GM18505 (cell line): ENCODE results near the gene SARDH.

Experiments used
- ATAC-seq: cut with Tn5 transposase; IDR thresholded peaks from one replicate; pipeline ENCODE4 v1.9.1; 2021; ENCODE audit not compliant: unreplicated experiment
- POLR2A ChIP-seq: IDR thresholded peaks from 4 replicates; pipeline ENCODE4 v1.6.1; 2011; ENCODE audit warnings: borderline replicate concordance; ENCODE audit not compliant: insufficient read depth, insufficient read length; ENCODE audit errors: extremely low read depth

The SARDH gene

DNA sequence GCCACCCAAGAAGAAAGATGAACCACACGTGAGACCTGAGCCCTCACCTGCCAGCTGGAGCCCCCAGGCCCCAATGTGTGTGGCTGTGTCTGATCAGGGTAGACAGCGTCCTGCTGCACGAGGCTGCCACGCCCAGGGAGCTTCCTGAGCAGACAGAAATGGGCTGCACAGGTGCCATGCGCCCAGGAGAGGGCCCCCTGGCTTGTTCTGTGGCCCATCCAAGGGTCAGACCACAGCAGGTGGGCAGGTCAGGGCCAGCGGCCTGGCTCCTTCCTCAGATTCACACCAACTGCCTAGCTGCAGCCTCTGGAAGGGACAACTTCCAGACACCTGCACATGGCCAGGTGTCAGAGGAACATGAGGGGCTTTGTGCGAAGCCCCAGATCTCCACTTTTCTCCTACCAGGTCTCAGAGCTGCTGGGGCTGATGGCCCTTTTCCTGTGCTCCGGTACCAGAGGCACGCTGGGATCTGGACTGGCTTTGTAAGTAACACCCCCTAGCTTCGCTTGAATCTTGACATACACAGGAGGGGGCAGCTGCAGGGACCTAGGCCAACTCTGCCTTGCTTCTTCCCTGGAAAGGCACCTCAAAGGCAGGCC, 10.8 kb downstream of the SARDH start:
- ATAC-seq, result no peak
- TF ChIP-seq POLR2A, result no peak

DNA sequence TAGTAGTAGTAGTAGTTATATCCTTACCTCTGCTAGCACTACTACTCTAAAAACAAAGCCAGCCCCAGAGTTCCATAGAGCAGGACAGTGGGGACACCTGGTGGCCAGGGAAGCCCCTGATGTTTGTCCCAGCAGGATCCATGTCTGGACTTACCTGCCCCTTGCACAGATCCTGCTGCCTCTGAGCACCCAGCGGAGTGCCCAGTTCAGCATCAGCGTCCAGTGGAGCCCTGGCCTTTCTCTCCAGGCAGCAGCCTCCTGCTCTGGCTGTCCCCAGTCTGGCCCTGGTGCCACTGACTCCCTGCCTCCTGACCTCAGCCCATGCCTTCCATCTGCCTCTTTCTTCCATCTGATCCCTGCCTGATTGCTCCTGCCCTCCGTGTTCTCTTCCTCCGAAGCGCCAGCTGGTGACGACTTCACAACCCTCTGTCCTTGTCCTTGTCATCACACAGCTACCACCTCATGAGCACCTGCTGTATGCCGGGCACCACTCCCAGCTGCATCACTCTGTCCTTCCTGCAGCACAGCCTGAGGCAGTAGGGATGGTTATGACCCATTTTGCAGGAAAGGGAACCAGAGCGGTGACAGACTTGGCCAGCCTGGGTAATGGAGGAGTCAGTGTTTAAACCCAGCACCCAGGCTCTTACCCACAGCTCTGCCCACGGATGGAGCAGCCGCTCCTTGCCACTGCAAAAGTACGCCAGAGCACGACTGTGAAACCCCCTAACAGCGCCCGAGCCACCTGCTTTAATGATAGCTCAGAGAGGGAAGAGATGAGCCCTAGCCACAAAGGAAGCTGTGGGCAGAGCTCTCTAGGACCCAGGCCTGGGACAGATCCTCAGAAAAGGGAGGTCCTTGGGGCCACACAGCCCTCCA, 11.5 kb downstream of the SARDH start:
- ATAC-seq, result no peak
- TF ChIP-seq POLR2A, result no peak

DNA sequence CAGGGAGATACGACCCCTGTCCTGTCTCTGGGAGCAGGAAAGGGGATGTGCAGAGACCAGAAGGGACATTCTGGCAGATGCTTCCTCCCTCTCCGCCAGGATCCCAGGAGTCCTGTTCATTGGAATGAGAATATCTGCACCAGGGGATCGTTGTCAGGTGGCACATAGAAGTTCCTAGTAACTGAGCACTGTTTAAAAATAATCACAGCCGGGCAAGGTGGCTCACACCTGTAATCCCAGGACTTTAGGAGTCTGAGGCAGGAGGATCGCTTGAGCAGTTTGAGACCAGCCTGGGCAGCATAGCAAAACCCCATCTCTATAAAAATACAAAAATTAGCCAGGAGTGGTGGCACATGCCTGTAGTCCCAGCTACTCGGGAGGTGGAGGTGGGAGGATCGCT, 12.3 kb downstream of the SARDH start:
- no peak for ATAC-seq
- no peak for TF ChIP-seq POLR2A

DNA sequence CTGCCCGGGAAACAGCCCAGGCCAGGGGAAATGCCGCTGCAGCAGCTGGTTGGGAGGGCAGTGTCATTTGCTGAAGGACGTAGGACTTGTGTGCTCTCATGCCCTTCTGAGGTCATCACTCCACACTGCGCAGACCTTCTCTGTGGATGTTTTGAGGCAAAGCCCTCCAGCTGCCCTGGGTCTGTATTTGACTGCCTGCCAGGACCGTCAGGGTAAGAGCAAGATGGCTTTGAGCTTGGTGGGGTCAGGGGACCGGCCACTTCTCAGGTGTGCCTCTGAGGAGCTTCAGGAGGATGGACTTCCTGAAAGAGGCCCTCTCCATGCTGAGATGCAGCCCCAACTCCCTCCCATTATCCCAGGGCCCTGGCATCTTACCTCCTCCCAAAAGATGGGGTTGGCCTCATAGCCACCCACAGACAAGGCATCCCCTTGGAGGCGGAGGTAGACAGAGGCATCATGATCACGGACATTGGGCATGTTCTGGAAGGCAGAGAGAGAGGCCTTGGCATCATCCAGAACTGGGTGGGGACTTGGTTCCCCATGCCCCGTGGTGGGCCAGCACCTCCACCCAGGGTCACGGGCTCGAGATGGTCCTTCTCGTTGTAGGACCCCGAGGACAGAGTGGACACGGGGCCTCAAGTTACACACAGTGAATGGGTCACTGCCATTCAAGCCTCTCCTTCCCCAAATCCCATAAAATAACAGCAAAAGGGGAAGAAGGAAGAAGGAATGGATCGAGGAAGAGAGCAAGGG, 19.4 kb downstream of the SARDH start:
- no peak for TF ChIP-seq POLR2A
- no peak for ATAC-seq

DNA sequence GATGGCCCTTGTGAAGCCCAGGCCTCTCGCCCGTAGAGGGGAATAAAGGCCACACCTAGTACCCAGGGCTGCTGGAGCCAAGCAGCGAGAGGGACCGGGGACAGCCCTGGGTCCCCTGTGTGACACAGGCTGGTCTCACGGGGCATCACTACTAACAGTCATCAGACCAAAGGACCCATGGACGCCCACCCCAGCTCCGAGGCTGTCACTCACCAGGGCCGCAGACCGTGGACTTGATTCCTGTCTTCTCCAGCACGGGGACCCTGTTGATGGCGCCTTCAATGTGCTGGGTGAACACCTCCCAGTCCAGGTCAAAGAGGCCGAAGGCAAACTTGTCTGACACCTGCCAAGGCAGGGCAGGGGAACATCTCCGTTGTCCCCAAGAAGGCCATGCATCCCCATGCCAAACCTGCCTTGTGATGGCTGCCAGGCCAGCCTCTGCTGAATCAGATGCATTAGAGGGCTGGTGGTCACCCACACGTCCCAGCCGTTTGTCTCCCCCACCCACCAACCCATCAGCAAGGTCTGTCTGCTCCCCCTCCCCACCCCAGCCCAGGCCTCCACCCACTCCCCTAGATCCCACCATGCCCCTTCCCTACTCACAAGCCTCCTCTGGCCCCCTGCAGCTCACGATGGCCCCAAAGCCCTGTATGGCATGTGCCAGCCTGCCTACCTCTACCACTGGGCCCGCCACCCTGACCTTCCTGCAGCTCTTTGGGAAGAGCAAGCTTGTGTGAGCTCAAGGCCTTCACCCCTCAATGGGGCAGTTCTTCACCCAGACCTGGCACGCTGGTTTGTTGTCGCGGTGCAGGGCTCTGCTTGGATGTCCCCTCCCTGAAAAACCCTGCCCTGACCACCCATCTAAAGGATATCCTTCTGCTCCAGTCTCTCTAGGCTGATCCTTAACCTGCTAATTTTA, 20.8 kb downstream of the SARDH start:
- no peak for ATAC-seq
- TF ChIP-seq POLR2A, result no peak

DNA sequence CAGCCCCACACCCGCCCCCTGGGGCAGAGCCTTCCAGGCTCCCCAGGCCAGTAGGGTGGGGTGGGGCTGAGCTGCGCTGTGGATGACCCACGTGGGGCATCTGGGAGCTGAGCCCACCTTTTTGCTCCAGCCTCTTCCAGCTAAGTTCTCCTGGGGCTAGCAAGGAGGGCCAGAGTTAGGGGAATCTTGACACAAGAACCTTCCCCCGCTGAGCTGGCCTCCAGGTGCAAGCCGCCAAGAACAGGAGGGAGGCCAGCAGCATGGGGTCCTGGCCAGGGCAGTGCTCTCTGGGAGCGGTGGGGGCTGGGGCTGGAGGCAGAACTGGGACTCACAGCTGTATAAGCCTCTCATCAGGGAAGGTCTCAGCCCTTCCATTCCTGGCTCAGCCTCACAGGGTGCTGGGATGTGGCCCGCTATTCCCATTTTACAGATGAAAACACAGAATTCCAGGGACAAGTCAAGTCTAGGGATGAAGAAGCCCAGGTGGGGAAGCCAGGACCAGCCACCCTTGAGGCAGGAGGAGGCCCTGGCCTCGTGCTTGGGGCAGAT, 21.5 kb downstream of the SARDH start:
- ATAC-seq, result no peak
- no peak for TF ChIP-seq POLR2A

DNA sequence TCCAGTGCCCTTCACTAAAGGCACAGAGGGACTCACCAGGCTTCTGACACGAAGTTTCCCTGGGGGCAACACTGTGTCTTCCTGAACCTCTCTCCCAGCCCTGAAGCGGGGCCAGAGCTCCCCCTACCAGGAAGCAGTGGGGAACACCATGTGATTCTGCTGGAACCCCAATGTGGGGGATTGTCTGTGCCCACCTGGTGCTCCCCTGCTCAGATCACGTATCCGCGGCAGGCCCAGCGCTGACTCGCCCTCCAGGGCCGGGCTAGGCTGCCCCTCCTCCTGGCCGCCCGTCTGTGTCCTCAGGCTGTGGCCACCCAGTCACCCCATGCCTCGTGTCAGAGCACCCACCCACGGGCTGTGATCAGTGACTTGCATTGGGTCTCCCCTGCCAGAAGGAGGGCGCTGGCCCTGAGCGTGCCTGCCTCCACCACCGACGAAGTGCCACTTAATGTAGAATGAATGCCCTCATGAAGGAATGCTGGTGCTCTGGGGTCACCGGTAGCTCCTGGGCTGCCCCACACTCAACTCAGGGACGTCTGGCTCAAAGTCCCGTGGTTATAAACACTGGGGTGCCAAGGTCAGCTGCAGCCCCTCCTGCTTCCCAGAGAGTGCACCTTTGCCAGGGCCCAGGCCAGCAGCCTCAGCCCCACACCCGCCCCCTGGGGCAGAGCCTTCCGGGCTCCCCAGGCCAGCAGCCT, 22.1 kb downstream of the SARDH start:
- no peak for ATAC-seq
- TF ChIP-seq POLR2A, result no peak

DNA sequence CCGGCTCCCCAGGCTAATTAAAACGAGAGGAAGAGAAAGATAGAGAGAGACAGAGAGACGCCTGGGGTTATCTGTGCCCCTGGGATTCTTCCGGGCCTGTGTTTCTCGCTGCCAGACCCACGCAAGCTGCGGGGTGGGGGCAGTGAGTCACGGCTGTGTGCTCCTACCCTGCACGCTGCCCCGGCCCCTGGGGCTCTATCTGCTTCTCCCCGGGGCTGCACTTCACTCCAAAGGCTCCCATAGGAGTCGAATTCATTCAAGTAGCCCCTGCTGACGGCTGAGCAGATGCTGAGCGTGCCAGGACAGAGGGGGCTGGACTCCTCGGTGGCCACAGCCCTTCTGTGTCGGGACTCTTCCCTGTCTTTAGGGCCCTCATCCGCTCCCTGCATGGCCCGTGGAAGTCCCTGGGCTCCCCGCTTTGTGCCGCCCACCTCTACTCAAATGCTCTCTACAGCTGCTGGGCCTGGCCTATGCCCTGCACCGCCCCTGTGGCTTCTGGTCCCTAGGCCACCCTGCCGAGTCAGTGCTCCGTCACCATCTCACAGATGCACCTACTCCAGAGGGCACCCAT, 22.8 kb downstream of the SARDH start:
- no peak for ATAC-seq
- no peak for TF ChIP-seq POLR2A

DNA sequence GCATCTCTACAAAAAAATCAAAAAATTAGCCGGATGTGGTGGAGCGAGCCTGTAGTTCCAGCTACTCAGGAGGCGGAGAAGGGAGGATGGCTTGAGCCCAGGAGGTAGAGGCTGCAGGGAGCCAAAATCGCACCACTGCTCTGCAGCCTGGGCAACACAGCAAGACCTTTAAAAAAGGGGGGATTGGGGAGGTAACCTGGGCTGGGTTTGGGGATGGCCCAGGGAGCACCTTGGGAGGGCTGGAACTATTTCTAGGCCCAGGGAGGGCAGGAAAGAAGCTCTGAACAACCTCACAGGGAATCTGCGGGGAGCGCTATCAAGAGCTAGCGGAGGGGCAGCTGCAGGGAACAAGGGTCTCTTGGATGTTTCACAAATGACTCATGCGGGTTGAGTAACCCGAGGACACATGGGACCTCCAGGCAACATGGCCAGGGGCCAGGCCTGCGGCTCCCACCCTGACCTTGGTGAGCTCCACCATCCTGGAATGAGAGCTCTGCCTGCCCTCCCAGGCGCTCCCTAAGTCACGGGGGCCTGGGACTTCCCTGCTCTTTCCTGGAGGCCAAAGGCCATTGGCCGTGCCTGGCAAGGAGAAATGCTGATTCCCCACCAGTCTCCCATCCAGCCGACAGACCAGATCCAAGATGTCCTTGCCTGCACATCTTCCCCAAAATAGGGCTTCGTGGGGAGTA, 23.4 kb downstream of the SARDH start:
- no peak for ATAC-seq
- TF ChIP-seq POLR2A, result no peak

DNA sequence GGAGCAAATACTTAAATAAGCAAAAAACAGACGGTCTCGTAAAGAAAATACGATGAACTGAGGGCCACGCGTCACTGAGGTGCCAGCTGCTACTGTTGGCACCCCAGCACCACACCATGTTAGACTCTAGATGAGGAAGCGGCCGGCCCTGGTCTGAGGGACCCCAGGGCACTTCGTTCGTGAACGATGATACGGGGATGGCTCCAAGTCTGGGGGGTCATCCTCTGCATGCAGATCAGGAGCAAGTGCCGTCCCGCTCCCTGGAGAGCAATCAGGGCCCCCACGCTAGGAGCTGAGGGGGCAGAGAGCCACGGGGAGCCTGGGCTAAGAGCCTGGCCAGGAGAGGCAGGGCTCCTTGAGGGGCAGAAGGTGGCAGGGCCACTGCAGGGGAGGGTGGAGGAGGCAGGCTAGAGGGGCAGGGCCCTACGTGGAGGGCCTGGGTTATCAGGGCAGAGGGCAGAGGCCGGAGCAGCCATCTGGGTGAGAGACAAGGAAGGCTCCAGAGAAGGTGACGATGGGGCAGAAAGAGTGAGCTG, 24.1 kb downstream of the SARDH start:
- ATAC-seq, result no peak
- no peak for TF ChIP-seq POLR2A
